Lower lobe of right lung (tissue), 2 donors: Measurements from ENCODE around the gene S100A1. TPM values are rescaled to one million over a fixed set of nuclear protein-coding genes. Genes with fewer than 3 reads are reported as not detected.

Experiments used
- ATAC-seq, 2 donors: fragments of 200-7000 bp; cut with Tn5 transposase; one replicate each; pipeline ENCODE4 v1.9.1; 2020 to 2022; ENCODE audit warnings: mild to moderate bottlenecking in 2 of 2, moderate library complexity in 2 of 2
- DNase-seq: peaks from one replicate; pipeline ENCODE4 v3.0.0-alpha.2; 2020
- H3K27ac ChIP-seq: fragments of 200-600 bp; one replicate; pipeline ENCODE4 v1.8.0; 2022
- H3K27me3 ChIP-seq: fragments of 200-600 bp; one replicate; pipeline ENCODE4 v1.8.0; 2022; ENCODE audit warnings: low read depth
- H3K36me3 ChIP-seq: fragments of 200-600 bp; one replicate; pipeline ENCODE4 v1.8.0; 2022; ENCODE audit warnings: mild to moderate bottlenecking
- H3K4me1 ChIP-seq: fragments of 200-600 bp; one replicate; pipeline ENCODE4 v1.8.0; 2022
- H3K4me3 ChIP-seq: fragments of 200-600 bp; one replicate; pipeline ENCODE4 v1.8.0; 2022; ENCODE audit warnings: mild to moderate bottlenecking
- H3K9me3 ChIP-seq: fragments of 200-600 bp; one replicate; pipeline ENCODE4 v1.8.0; 2022
- intact Hi-C: fragments of 100-400 bp; cut with DNase I; formaldehyde crosslinking; loops from one replicate; pipeline ENCODE4 v1.11.0; 2022
- total RNA-seq: library from RNA; stranded (reverse); fragmentation: NEBNext Ultra II Directional; extraction: Animal tissue kit (Norgen Biotek cat#: 25700); gene quantifications from one replicate; pipeline ENCODE4 v1.2.1, GENCODE V29; 2021
- TF ChIP-seq, protein P1 (sequence below): fragments of 200-600 bp; IDR thresholded peaks from one replicate; pipeline ENCODE4 v1.8.0; 2022; ENCODE audit warnings: antibody characterized with exemption, mild to moderate bottlenecking
- donor health status: DM: no; HTN: yes; CAD: no; lungs with severe emphysema.

S100A1 gene
- total RNA-seq, 1 donor from 2014 or later, result 0.71 TPM

DNA sequence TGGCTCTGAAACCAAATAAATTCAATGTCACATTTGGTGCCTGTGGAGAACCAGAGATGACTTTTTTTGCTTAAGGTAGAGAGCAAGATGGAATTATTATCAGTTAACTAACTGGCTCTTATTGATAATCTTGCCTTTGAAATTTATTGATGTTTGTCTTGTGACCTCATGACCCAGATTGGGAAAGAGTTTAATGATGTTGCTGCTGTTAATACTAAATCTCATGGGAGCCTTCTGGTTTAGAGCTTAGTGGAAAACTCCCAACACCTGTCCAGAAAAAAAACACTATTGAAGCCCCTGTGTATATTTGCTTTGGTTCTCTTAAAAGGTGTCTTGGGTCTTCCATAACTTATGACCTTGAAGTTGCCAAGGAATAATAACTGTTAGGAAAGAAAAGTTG, 15.6 kb downstream of the S100A1 start:
- Histone ChIP-seq H3K36me3 (peaks cover 81% of the 10 kb centered on the region), H3K27me3 (no peaks in the 10 kb centered on the region), H3K4me1 (peaks cover 17% of the 10 kb centered on the region), H3K4me3 (no peak overlapping the region), H3K9me3 (no peaks in the 10 kb centered on the region), H3K27ac (no peak overlapping the region)
- DNase-seq (no peak), ATAC-seq (no peak)
- intact Hi-C loops, result no loop called here
- TF ChIP-seq, protein P1, sequence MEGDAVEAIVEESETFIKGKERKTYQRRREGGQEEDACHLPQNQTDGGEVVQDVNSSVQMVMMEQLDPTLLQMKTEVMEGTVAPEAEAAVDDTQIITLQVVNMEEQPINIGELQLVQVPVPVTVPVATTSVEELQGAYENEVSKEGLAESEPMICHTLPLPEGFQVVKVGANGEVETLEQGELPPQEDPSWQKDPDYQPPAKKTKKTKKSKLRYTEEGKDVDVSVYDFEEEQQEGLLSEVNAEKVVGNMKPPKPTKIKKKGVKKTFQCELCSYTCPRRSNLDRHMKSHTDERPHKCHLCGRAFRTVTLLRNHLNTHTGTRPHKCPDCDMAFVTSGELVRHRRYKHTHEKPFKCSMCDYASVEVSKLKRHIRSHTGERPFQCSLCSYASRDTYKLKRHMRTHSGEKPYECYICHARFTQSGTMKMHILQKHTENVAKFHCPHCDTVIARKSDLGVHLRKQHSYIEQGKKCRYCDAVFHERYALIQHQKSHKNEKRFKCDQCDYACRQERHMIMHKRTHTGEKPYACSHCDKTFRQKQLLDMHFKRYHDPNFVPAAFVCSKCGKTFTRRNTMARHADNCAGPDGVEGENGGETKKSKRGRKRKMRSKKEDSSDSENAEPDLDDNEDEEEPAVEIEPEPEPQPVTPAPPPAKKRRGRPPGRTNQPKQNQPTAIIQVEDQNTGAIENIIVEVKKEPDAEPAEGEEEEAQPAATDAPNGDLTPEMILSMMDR, result no peak

DNA sequence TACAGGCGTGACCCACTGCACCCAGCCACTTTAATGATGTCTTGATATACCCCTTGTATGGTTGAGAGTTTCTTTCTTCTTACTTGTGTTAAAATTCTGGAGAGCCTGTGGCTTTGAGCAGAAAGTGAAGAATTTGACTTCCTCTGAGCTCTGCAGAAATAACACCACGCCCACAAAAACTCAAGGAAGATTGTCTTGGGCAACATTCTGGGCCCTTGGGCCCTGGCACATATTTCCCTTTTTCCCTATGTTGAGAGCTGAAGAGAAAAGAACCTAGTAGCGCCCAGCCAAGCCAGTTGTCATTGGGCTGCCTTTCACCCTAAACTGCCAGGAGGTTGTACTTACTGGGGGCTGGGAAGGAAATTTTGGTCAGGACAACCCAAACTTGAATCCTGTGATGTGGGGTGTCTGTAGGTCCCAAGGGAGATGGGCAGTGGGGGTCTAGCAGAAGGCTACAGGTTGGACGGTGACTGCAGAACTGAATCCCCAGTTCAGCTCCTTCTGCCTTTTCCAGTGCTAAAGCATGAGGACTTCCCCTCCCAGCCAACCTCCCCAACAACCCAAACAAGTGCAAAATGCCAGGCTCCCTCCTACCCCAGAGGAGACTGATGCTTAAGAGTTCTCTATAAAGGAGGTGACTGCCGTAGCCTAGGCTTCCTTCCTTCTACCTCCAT, 18.6 kb downstream of the S100A1 start:
- H3K4me1 ChIP-seq, result peaks cover 17% of the 10 kb centered on the region
- H3K36me3 ChIP-seq, result peaks cover 51% of the 10 kb centered on the region
- DNase-seq (no peak), ATAC-seq (peak; percentile 59 to 61)
- H3K27ac ChIP-seq, result peak overlapping the region; percentile 13
- H3K9me3 ChIP-seq, result no peaks in the 10 kb centered on the region
- H3K27me3 ChIP-seq, result no peaks in the 10 kb centered on the region
- TF ChIP-seq, protein P1, result no peak
- H3K4me3 ChIP-seq, result no peak overlapping the region
- intact Hi-C loops, result no loop called here

DNA sequence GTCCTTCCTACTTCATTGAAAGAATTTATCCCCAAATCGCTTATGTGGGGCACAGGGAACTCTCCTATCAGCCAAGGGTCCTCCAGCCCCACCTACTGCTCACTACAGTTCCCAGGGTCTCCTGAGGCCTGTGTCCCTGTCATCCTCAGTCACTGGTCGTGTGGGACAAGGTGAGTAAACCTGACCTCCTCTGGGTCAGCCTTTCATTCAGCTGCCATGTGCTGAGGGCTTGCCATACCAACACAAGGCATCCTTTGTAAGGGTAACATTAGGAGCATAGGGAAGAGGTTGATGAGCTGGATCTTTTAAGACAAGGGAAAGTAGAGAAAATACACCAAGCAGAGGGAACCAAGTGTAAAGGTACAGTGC, 19.1 kb downstream of the S100A1 start:
- no peak for DNase-seq
- Histone ChIP-seq H3K36me3 (peaks cover 45% of the 10 kb centered on the region), H3K9me3 (no peaks in the 10 kb centered on the region), H3K4me3 (no peak overlapping the region), H3K4me1 (peaks cover 17% of the 10 kb centered on the region), H3K27ac (peak overlapping the region; percentile 13), H3K27me3 (no peaks in the 10 kb centered on the region)
- ATAC-seq, result peak; percentile 7 to 27
- TF ChIP-seq, protein P1, result no peak
- intact Hi-C loops, result no loop called here

DNA sequence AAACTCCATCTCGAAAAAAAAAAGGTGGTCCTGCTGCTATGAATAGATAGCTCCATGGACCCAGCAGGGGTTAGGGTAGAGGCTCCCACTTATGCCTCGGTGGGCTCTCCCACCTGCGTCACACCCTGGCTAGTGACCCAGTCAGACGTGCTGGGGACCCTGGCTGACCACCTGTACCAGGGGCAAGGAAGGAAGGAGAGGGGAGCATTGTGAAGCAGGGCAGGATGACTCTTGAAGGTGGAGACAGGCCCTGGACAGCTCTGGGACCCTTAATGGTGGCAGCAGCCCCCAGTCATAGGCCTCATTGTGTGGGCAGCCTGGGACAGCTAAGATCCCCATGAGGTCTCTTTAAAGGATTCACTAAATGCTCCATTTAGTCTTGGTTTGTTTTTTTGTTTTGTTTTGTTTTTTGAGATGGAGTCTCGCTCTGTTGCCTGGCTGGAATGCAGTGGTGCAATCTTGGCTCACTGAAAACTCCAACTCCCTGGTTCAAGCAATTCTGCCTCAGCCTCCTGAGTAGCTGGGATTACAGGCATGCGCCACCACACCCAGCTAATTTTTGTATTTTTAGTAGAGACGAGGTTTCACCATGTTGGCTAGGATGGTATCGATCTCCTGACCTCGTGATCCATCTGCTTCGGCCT, 19.9 kb downstream of the S100A1 start:
- H3K27ac ChIP-seq, result no peak overlapping the region

DNA sequence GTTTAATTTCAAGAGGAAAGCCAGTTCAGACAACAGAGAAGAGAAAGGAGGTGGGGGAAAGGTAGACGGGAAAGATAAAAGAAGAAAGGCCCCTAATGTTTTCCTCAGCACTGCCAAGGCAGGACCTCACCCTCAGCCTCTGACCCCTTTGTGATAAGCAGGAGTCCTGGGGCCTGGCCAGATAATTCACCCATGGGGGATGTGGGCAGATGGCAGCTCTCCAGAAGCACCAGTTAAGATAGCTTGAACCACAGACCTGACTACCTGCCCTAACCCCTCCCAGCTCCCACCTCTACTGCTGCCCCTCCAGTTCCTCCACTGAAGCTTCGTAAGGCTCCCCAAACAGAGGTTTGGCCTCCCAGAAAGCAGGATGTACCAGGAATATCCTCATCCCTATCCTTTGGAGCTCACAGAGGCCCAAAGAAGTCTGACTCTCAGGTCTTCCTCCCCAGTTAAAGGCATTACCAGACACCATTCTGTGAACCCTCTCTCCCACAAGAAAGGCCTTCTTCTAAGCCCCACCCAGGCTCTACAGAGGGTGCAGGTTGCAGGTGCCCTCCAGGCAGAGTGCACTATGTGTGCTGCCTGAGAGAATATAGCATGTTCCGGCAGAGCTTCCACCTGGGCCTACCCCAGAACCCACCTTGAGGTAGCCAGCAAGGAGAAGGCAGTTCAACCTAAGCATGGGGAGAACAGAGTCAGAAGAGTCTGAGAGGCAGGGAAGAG, 21.1 kb downstream of the S100A1 start:
- ATAC-seq (no peak), DNase-seq (no peak)
- no peaks in the 10 kb centered on the region for H3K27me3 ChIP-seq
- no peaks in the 10 kb centered on the region for H3K9me3 ChIP-seq
- no peak overlapping the region for H3K27ac ChIP-seq
- TF ChIP-seq, protein P1, result no peak
- H3K36me3 ChIP-seq, result peaks cover 26% of the 10 kb centered on the region
- intact Hi-C loops, result no loop called here
- H3K4me1 ChIP-seq, result peaks cover 20% of the 10 kb centered on the region
- no peak overlapping the region for H3K4me3 ChIP-seq

More for the DNA sequence above, 19.9 kb downstream of the S100A1 start:
- Histone ChIP-seq H3K4me1 (peaks cover 24% of the 10 kb centered on the region), H3K9me3 (no peaks in the 10 kb centered on the region), H3K27me3 (no peaks in the 10 kb centered on the region), H3K36me3 (peaks cover 38% of the 10 kb centered on the region), H3K4me3 (no peak overlapping the region)
- TF ChIP-seq, protein P1, result no peak
- intact Hi-C loops, result no loop called here
- ATAC-seq, result no peak
- no peak for DNase-seq
